Measurements from ENCODE around the gene OR4F6.

Gene OR4F6

DNA sequence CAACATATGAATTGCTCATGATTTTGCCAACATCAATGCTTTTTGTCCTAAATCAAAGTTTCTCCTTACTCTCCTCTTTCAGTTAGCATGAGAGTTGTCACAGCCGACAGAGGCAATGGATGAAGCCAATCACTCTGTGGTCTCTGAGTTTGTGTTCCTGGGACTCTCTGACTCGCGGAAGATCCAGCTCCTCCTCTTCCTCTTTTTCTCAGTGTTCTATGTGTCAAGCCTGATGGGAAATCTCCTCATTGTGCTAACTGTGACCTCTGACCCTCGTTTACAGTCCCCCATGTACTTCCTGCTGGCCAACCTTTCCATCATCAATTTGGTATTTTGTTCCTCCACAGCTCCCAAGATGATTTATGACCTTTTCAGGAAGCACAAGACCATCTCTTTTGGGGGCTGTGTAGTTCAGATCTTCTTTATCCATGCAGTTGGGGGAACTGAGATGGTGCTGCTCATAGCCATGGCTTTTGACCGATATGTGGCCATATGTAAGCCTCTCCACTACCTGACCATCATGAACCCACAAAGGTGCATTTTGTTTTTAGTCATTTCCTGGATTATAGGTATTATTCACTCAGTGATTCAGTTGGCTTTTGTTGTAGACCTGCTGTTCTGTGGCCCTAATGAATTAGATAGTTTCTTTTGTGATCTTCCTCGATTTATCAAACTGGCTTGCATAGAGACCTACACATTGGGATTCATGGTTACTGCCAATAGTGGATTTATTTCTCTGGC lies 2.5 kb downstream of the OR4F6 start:
- peak; percentile 1 for DNase-seq

DNA sequence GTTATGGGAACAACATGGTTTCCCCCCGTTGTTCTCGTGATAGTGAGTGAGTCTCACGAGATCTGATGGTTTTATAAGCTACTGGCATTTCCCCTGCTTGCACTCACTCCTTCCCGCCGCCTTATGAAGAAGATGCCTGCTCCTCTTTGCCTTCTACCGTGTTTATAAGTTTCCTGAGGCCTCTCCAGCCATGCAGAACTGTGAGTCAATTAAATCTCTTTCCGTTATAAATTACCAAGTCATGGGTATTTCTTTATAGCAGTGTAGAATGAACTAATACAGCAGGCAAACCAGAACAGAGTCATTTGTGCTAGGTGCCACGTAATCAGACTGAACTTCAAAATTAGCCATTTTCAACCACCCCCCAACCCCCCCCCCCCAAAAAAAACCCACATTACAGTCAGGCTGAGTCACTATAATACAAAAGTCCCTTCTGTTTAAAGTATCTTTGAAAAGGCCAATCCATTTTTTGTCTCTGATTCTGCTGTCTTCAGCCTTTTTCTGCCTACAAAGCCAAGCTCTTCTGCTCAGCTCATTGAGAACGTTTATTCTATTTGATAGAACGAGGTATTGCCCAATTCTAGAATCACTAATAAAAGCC lies 4.1 kb downstream of the OR4F6 start:
- DNase-seq = peak; percentile 74

DNA sequence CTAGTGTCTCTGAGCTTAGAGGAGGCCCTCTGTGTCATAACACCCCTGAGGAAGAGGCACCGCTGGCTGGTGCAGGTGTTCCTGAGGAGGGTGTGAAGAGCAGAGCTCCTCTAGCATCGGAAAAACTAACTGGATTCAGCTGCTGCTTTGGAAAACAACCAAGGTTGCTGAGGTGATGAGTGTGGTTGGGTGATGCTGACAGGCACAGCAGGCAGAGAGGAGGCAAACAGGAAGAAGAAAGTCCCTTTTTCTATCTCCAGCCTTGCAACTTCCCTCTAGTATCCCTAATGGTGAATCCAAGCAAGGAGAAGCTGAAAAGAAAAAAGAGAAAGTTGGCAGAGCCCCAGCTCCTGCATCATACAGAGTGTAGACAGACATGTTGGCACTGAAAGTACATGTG lies 4.9 kb downstream of the OR4F6 start:
- DNase-seq = peak; percentile 60

DNA sequence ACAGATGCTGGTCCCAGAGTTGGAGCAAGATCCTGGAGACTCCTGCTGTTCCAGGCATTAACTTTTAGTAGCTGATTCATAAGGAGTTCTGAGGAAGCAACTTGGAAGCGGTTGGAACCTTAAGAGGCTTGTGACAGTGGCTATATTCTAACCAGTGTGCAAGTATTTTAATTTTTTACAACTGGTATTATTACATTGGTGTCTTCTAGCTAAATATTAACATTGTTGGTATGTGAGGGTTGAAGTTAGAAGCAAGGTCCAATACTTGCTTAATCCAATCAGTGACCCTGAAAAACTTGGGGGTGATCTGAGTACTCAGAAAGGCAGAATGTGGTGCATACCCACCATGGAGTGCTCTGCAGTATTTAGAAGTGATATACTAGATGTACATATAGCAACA lies 7.1 kb downstream of the OR4F6 start:
- DNase-seq = no peak

DNA sequence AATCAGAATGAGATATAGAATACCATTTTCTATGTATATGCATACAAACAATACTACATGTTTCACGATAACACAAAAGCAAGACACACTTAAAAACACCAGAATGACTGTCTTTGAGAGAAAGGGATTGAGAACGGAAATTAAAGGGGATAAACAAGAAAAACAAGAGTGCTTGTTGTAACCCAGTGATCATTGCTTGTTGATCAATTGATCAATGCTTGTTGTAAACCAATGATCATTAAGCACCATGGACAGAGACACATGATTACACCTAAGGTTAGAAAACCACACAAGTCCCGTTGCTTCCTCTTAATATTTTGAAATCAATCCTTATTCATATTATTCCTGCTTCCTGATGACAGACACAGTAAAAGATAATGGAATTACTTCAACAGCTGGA lies 7.6 kb downstream of the OR4F6 start:
- no peak for DNase-seq

DNA sequence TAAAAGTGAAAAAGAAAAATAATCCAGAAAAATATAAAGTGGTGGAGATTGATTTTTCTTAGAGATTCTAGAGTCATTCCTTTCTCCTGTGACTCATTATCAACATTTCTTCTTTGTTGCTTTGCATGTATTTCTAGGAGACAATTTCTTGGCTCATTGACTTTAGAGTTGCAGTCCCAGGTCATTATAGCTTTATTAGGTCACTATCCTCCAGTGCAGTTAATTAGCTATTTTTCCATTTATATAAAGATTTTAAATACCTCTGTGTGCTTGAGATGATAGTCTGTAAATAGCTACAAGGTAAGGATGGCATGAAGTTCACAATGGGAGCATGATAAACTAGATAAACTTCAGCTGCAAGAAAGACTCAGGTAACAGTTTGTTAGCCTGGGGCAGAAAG lies 8.6 kb downstream of the OR4F6 start, which contains the start of gene OR4F15:
TSS of gene OR4F15 (plus strand) at position 301 of the 400 bp plus-strand sequence. CDS start 5,985 bp downstream, outside the sequence.
- DNase-seq = no peak

DNA sequence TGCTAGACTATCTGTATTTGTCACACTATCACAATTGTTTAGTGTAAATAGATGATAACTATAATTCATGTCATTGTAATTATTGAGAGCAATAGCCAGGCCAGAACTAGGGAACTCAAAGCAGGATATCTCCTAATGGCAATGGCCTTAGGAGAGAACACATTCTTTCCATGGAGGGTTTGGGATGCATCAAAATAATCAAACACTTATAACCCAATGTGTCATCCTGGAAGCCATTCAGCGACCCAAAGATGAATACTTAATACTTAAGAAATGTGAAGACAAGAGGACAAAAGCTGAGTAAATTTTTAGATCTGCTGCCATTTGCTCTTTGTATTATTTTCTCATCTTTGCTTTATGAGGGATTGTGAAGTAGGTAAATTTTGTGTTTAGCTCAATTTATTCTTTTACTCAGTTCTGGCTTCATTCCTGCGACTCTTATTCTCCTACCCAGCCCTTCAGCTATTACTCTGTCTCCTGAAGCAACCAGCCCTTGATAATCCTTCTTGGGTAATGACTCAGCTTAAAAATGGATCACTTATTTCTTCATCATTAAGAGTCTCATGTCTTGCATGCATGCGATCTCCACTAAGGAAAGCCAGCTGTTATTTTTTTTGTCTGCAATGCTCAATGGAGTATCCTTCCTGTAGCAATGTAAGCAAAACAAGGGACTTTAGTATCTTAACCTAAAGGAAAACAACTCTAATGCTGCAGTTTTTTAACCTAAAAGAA lies 10.7 kb downstream of the OR4F6 start:
- DNase-seq = peak; percentile 44

DNA sequence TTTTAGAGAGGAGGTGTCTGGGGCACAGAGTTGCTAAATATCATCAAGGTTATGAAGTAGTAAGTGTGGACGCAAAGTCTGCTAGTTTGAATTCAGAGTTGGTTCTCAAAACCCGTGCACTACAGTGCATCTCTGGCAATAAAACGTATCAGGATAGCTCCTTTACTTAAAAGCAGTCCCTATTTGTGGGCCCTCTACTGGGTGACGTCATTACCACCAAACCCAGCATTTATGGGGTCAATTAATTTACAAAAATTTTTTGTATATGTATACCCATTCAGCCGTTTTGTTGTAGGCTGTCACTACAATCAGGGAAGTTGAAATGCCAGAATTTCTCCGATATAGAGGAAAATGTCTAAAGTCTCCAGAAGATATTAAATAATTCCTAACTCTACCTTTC lies 17.5 kb downstream of the OR4F6 start:
- no peak for DNase-seq

DNA sequence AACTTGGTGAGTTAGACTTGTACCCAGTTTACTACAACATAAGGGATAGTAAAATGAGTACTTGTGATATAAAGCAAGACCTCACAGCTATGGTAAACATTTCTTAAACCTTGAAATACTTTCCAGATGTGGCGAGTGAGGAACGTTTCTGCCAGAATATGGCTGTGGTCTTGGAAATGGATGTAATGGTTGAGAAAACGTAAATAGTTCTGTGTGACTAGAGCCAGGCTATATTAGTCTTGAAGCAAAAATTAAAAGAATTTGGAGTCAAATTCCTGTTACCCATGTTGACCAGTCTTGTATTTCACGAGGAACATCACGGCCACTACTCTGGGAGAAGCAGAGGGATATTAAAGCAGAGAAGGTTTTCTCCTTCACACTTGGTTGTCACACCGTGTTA lies 23.9 kb downstream of the OR4F6 start:
- peak; percentile 48 for DNase-seq

DNA sequence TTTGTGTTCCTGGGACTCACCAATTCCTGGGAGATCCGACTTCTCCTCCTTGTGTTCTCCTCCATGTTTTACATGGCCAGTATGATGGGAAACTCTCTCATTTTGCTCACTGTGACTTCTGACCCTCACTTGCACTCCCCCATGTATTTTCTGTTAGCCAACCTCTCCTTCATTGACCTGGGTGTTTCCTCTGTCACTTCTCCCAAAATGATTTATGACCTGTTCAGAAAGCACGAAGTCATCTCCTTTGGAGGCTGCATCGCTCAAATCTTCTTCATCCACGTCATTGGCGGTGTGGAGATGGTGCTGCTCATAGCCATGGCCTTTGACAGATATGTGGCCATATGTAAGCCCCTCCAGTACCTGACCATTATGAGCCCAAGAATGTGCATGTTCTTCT lies 25.5 kb downstream of the OR4F6 start:
- no peak for DNase-seq

DNA sequence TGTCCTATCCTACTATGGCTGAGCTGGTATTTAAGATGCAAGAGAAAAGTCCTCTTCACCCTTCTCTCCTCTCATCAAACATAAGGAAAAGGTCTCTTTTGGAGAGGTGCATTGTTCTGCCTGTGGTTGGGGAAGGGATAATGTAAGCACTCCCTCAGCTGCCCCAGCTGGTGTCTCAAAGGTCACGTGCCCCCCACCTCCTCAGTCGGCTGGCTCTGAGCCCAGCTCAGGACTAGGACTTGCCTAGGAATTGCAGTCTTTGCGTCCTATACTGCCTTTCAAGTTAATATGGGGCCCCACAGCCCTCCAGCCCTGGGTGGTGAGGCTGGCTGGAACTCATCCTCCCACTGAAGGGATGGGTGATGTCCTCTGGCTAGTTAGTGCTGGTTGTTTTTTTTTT lies 38.3 kb downstream of the OR4F6 start:
- no peak for DNase-seq

DNA sequence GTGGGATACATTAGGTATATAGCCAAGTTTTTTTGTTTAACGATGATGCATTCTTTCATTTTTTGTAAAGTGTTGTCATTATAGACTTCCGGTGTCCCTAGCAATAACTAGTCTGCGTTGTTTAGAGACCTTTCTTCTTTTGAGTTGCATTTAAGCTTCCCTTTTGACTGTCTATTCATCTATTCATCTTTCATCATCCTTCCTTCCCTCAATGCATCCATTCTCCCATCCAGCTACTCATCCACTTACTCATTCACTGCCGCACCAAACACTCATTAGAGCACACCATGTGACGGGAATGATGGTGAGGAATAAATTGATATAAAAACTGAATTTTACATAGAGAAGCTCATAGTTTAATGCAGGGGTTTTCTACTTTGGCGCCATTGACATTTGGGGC lies 41.6 kb downstream of the OR4F6 start:
- DNase-seq = no peak

DNA sequence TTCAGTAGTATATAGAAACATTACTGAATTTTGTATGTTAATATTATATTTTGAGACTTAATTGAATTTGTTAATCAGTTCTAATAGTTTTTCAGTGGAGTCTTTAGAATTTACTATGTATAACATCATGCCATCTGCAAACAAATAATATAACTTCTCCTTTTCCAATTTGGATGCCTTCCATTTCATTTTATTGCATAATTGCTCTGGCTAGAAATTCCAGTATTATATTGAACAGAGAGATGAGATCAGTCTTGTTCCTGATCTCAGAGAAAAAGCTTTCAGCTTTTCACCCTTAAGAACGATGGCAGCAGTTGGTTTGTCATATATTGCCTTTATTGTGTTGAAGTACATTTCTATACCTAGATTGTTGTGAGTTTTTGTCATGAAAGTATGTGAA lies 49.0 kb downstream of the OR4F6 start:
- no peak for DNase-seq

Data from fibroblast of skin of right biceps (primary cell).